Measurements from ENCODE around the gene GAGE10. TPM values are rescaled to one million over a fixed set of nuclear protein-coding genes. Genes with fewer than 3 reads are reported as not detected.
"Not testable (repeated sequence)": the region's sequence is repeated elsewhere in the genome, so short reads cannot be mapped to it uniquely, and the experiment has no call there.

GAGE10 gene
- total and polyA plus RNA-seq, 4 experiments from 2014 or later: not detected

- POLR2A ChIA-PET (ENCODE audit: partially characterized antibody): no interaction called here
- intact Hi-C loops (cut with micrococcal nuclease): no loop called here
- Histone ChIP-seq H3K4me3 (ENCODE audit: low read length in 2 of 2) (no peak overlapping the region), H3K27me3 (ENCODE audit: insufficient read depth, low read length) (no peaks in the 10 kb centered on the region), H3K4me1 (ENCODE audit: insufficient read depth, low read length) (no peaks in the 10 kb centered on the region), H3K27ac (ENCODE audit: low read depth, low read length) (no peak overlapping the region), H3K9me3 (ENCODE audit: control insufficient read depth in 1 of 2, low read length in 2 of 2) (no peaks in the 10 kb centered on the region), H3K36me3 (ENCODE audit: insufficient read depth, low read length) (no peaks in the 10 kb centered on the region)
- Mint-ChIP-seq H3K27me3 (no peaks in the 10 kb centered on the region), H3K9me3 (no peaks in the 10 kb centered on the region), H3K4me3 (no peak overlapping the region), H3K36me3 (peaks cover 0 to 8% of the 10 kb centered on the region in 2 donors), H3K4me1 (peaks cover 0 to 1% (median 0%) of the 10 kb centered on the region in 4 donors), H3K27ac (no peak overlapping the region)
- no peak for DNase-seq
- CTCF ChIA-PET (ENCODE audit: partially characterized antibody): no interaction called here
Measured at GRCh38 chrX:49300703-49301102, 2.7 kb upstream of the GAGE10 start.

GRCh38 chrX:49307775-49308174, 4.3 kb downstream of the GAGE10 start:
- peak overlapping the region in 6 of 8 donors; percentile 3 to 94 (median 62) for H3K4me3 Mint-ChIP-seq
- H3K4me1 Mint-ChIP-seq: peaks cover 19 to 29% (median 20%) of the 10 kb centered on the region in 4 donors

GRCh38 chrX:49308604-49309269, 5.3 kb downstream of the GAGE10 start:
- no peaks in the 10 kb centered on the region for H3K36me3 Mint-ChIP-seq
- ChIA-PET CTCF (ENCODE audit: partially characterized antibody) (interaction anchor here (1.2 to 1.8 kb wide), 5 partner anchors 14 to 153 kb away, joined by 4 to 14 read pairs (median 5); no protein-coding TSS in a partner anchor), POLR2A (ENCODE audit: partially characterized antibody) (interaction anchor here (0.7 to 2.4 kb wide), 11 partner anchors 17 to 734 kb away, joined by 3 to 28 read pairs (median 5); partner anchors contain the start of genes CCDC22, GRIPAP1, PPP1R3F and RBM3)
- DNase-seq: peak in 3 of 5 donors; percentile 20 to 39 (median 32)
- peaks cover 19 to 29% (median 20%) of the 10 kb centered on the region in 4 donors for H3K4me1 Mint-ChIP-seq
- intact Hi-C loops (cut with micrococcal nuclease): loop anchor here (5.0 kb wide), 1 partner anchor 36 kb away; no protein-coding TSS in a partner anchor
- no peaks in the 10 kb centered on the region for H3K36me3 ChIP-seq (ENCODE audit: insufficient read depth, low read length)
- peak overlapping the region; percentile 90 to 97 (median 93) for H3K27ac Mint-ChIP-seq
- peak overlapping the region; percentile 85 to 94 (median 88) for H3K4me3 Mint-ChIP-seq
- peak overlapping the region; percentile 47 for H3K27ac ChIP-seq (ENCODE audit: low read depth, low read length)
- H3K4me1 ChIP-seq (ENCODE audit: insufficient read depth, low read length): peaks cover 17% of the 10 kb centered on the region
- H3K9me3 ChIP-seq (ENCODE audit: control insufficient read depth in 1 of 2, low read length in 2 of 2): no peaks in the 10 kb centered on the region
- H3K27me3 Mint-ChIP-seq: no peaks in the 10 kb centered on the region
- peak overlapping the region; percentile 23 to 57 for H3K4me3 ChIP-seq (ENCODE audit: low read length in 2 of 2)
- H3K27me3 ChIP-seq (ENCODE audit: insufficient read depth, low read length): no peaks in the 10 kb centered on the region
- no peaks in the 10 kb centered on the region for H3K9me3 Mint-ChIP-seq

More at GRCh38 chrX:49307775-49308174, 4.3 kb downstream of the GAGE10 start:
- not testable (repeated sequence) for H3K36me3 Mint-ChIP-seq; H3K9me3 Mint-ChIP-seq; H3K27me3 ChIP-seq (ENCODE audit: insufficient read depth, low read length); DNase-seq; H3K9me3 ChIP-seq (ENCODE audit: control insufficient read depth in 1 of 2, low read length in 2 of 2); H3K27ac ChIP-seq (ENCODE audit: low read depth, low read length); H3K27me3 Mint-ChIP-seq; H3K36me3 ChIP-seq (ENCODE audit: insufficient read depth, low read length); H3K4me3 ChIP-seq (ENCODE audit: low read length in 2 of 2)
- H3K4me1 ChIP-seq (ENCODE audit: insufficient read depth, low read length): peaks cover 17% of the 10 kb centered on the region
- ChIA-PET CTCF (ENCODE audit: partially characterized antibody) (interaction anchor here (1.2 to 1.7 kb wide), 3 partner anchors 13 to 152 kb away, joined by 4 to 5 read pairs (median 4); no protein-coding TSS in a partner anchor), POLR2A (ENCODE audit: partially characterized antibody) (interaction anchor here (0.8 to 1.6 kb wide), 4 partner anchors 34 to 572 kb away, joined by 3 to 15 read pairs (median 4); no protein-coding TSS in a partner anchor)
- H3K27ac Mint-ChIP-seq: peak overlapping the region in 4 of 7 donors; percentile 18 to 66 (median 64)
- intact Hi-C loops (cut with micrococcal nuclease): loop anchor here (5.0 kb wide), 1 partner anchor 35 kb away; no protein-coding TSS in a partner anchor

GRCh38 chrX:49309401-49309981, 6.0 kb downstream of the GAGE10 start:
- H3K4me1 Mint-ChIP-seq: peaks cover 19 to 29% (median 20%) of the 10 kb centered on the region in 4 donors
- intact Hi-C loops (cut with micrococcal nuclease): loop anchor here (5.0 kb wide), 1 partner anchor 37 kb away; no protein-coding TSS in a partner anchor

GRCh38 chrX:49310371-49310770, 6.9 kb downstream of the GAGE10 start:
- Mint-ChIP-seq H3K27me3 (no peaks in the 10 kb centered on the region), H3K27ac (peak overlapping the region in 4 of 7 donors; percentile 68 to 97 (median 91)), H3K9me3 (no peaks in the 10 kb centered on the region), H3K36me3 (no peaks in the 10 kb centered on the region), H3K4me1 (peaks cover 19 to 29% (median 20%) of the 10 kb centered on the region in 4 donors), H3K4me3 (peak overlapping the region in 1 of 8 donors; percentile 39)
- Histone ChIP-seq H3K27ac (ENCODE audit: low read depth, low read length) (peak overlapping the region; percentile 47), H3K9me3 (ENCODE audit: control insufficient read depth in 1 of 2, low read length in 2 of 2) (no peaks in the 10 kb centered on the region), H3K36me3 (ENCODE audit: insufficient read depth, low read length) (no peaks in the 10 kb centered on the region), H3K27me3 (ENCODE audit: insufficient read depth, low read length) (no peaks in the 10 kb centered on the region), H3K4me3 (ENCODE audit: low read length in 2 of 2) (no peak overlapping the region), H3K4me1 (ENCODE audit: insufficient read depth, low read length) (peaks cover 17% of the 10 kb centered on the region)
- ChIA-PET CTCF (ENCODE audit: partially characterized antibody) (interaction anchor here (1.0 to 1.6 kb wide), 2 partner anchors 19 to 38 kb away, joined by 3 to 14 read pairs; no protein-coding TSS in a partner anchor), POLR2A (ENCODE audit: partially characterized antibody) (interaction anchor here (1.0 to 2.4 kb wide), 6 partner anchors 19 to 308 kb away, joined by 3 to 28 read pairs (median 8); partner anchors contain the start of genes CCDC22, GRIPAP1 and PPP1R3F)
- DNase-seq: no peak
- intact Hi-C loops (cut with micrococcal nuclease): no loop called here

More at GRCh38 chrX:49309401-49309981, 6.0 kb downstream of the GAGE10 start:
- H3K36me3 ChIP-seq (ENCODE audit: insufficient read depth, low read length): no peaks in the 10 kb centered on the region
- POLR2A ChIA-PET (ENCODE audit: partially characterized antibody): interaction anchor here (1.0 to 2.4 kb wide), 9 partner anchors 18 to 735 kb away, joined by 3 to 28 read pairs (median 6); partner anchors contain the start of genes CCDC22, GRIPAP1, PPP1R3F and RBM3
- peak overlapping the region; percentile 90 to 97 (median 93) for H3K27ac Mint-ChIP-seq
- H3K27me3 Mint-ChIP-seq: no peaks in the 10 kb centered on the region
- H3K9me3 Mint-ChIP-seq: no peaks in the 10 kb centered on the region
- H3K4me1 ChIP-seq (ENCODE audit: insufficient read depth, low read length): peaks cover 17% of the 10 kb centered on the region
- H3K27ac ChIP-seq (ENCODE audit: low read depth, low read length): peak overlapping the region; percentile 47
- CTCF ChIA-PET (ENCODE audit: partially characterized antibody): interaction anchor here (1.0 to 1.8 kb wide), 4 partner anchors 18 to 154 kb away, joined by 3 to 14 read pairs (median 6); no protein-coding TSS in a partner anchor
- no peaks in the 10 kb centered on the region for H3K36me3 Mint-ChIP-seq
- H3K4me3 Mint-ChIP-seq: peak overlapping the region; percentile 85 to 94 (median 88)
- H3K27me3 ChIP-seq (ENCODE audit: insufficient read depth, low read length): no peaks in the 10 kb centered on the region
- H3K4me3 ChIP-seq (ENCODE audit: low read length in 2 of 2): peak overlapping the region; percentile 23 to 57
- H3K9me3 ChIP-seq (ENCODE audit: control insufficient read depth in 1 of 2, low read length in 2 of 2): no peaks in the 10 kb centered on the region
- DNase-seq: peak; percentile 28 to 47 (median 40)

- DNase-seq: no peak
- Mint-ChIP-seq H3K36me3 (no peaks in the 10 kb centered on the region), H3K4me3 (no peak overlapping the region), H3K9me3 (no peaks in the 10 kb centered on the region), H3K4me1 (peaks cover 19 to 29% (median 20%) of the 10 kb centered on the region in 4 donors), H3K27me3 (no peaks in the 10 kb centered on the region), H3K27ac (no peak overlapping the region)
- no peak overlapping the region for H3K27ac ChIP-seq (ENCODE audit: low read depth, low read length)
- H3K27me3 ChIP-seq (ENCODE audit: insufficient read depth, low read length): no peaks in the 10 kb centered on the region
- intact Hi-C loops (cut with micrococcal nuclease): no loop called here
- no peaks in the 10 kb centered on the region for H3K36me3 ChIP-seq (ENCODE audit: insufficient read depth, low read length)
- no peaks in the 10 kb centered on the region for H3K9me3 ChIP-seq (ENCODE audit: control insufficient read depth in 1 of 2, low read length in 2 of 2)
- H3K4me1 ChIP-seq (ENCODE audit: insufficient read depth, low read length): peaks cover 17% of the 10 kb centered on the region
- POLR2A ChIA-PET (ENCODE audit: partially characterized antibody): no interaction called here
- CTCF ChIA-PET (ENCODE audit: partially characterized antibody): no interaction called here
- H3K4me3 ChIP-seq (ENCODE audit: low read length in 2 of 2): no peak overlapping the region
Measured at GRCh38 chrX:49312176-49312575, 8.7 kb downstream of the GAGE10 start.

- Mint-ChIP-seq H3K4me3 (no peak overlapping the region), H3K4me1 (no peaks in the 10 kb centered on the region), H3K36me3 (no peaks in the 10 kb centered on the region), H3K9me3 (no peaks in the 10 kb centered on the region), H3K27me3 (no peaks in the 10 kb centered on the region), H3K27ac (no peak overlapping the region)
- Histone ChIP-seq H3K27ac (ENCODE audit: low read depth, low read length) (no peak overlapping the region), H3K9me3 (ENCODE audit: control insufficient read depth in 1 of 2, low read length in 2 of 2) (no peaks in the 10 kb centered on the region), H3K4me1 (ENCODE audit: insufficient read depth, low read length) (no peaks in the 10 kb centered on the region), H3K36me3 (ENCODE audit: insufficient read depth, low read length) (no peaks in the 10 kb centered on the region), H3K27me3 (ENCODE audit: insufficient read depth, low read length) (no peaks in the 10 kb centered on the region), H3K4me3 (ENCODE audit: low read length in 2 of 2) (no peak overlapping the region)
- CTCF ChIA-PET (ENCODE audit: partially characterized antibody): no interaction called here
- POLR2A ChIA-PET (ENCODE audit: partially characterized antibody): no interaction called here
- intact Hi-C loops (cut with micrococcal nuclease): no loop called here
- no peak for DNase-seq
Measured at GRCh38 chrX:49316085-49316484, 12.6 kb downstream of the GAGE10 start.

All from CD4-positive, alpha-beta memory T cell (primary cell).